GM12878 (cell line): ENCODE data around the gene NKAIN1. TPM values are rescaled to one million over a fixed set of nuclear protein-coding genes. Genes with fewer than 3 reads are reported as not detected.

Experiments used
- ATAC-seq: fragments of 200-7000 bp; cut with Tn5 transposase; 3 replicates; pipeline ENCODE4 v1.9.1; 2020; ENCODE audit warnings: mild to moderate bottlenecking, moderate library complexity
- BruUV-seq: library from RNA; stranded (reverse); fragments of 400-500 nt; replicated peaks from 2 replicates; lab custom pipeline; 2021; lab: Mats Ljungman, UMichigan
- CTCF ChIA-PET: fragments of 300-600 bp; sonication (Branson Sonifier 250); formaldehyde crosslinking; extraction: SDS; loops from one replicate; lab custom pipeline; 2021; ENCODE audit warnings: inconsistent platforms; lab: Yijun Ruan, JAX
- POLR2A ChIA-PET: fragments of 350-600 bp; formaldehyde crosslinking; extraction: SDS; loops from one replicate; lab custom pipeline; 2021; ENCODE audit warnings: inconsistent platforms; lab: Charles Lee
- RAD21 ChIA-PET: fragments of 300-600 bp; sonication (Branson Sonifier 250); formaldehyde crosslinking; loops from one replicate; lab custom pipeline; 2023; ENCODE audit warnings: antibody characterized with exemption; ENCODE audit not compliant: unreplicated experiment; lab: Charles Lee
- SMC1A ChIA-PET: fragments of 300-600 bp; sonication (Branson Sonifier 250); formaldehyde crosslinking; loops from one replicate; lab custom pipeline; 2023; ENCODE audit not compliant: unreplicated experiment, uncharacterized antibody; lab: Charles Lee
- DNase-seq: peaks from one replicate; pipeline ENCODE4 v3.0.0-alpha.2; 2011; ENCODE audit warnings: low read depth, low spot score
- FAIRE-seq: peaks from 3 replicates; lab custom pipeline; 2011; peaks lifted over from hg19 to GRCh38; lab: Jason Lieb, UNC
- H2AFZ ChIP-seq: 2 replicates; pipeline ENCODE4 v1.6.0; 2011; ENCODE audit warnings: low read depth, low read length, control low read depth; ENCODE audit not compliant: control insufficient read depth
- H3K27ac ChIP-seq: 2 replicates; pipeline ENCODE4 v1.5.1; 2011; ENCODE audit warnings: control low read depth; ENCODE audit not compliant: control insufficient read depth, insufficient read depth
- H3K27me3 ChIP-seq, 2 experiments: replicated peaks in 1 of 2; 2 replicates each; pipeline versions ENCODE4 v1.6.0 to v1.6.1; 2011; ENCODE audit warnings: low read length in 1 of 2; ENCODE audit not compliant: control insufficient read depth in 2 of 2, insufficient read depth in 2 of 2
- H3K36me3 ChIP-seq, 2 experiments: 2 replicates each; pipeline ENCODE4 v1.5.1; 2011; ENCODE audit warnings: low read length in 1 of 2; ENCODE audit not compliant: control insufficient read depth in 2 of 2, insufficient read depth in 2 of 2
- H3K4me1 ChIP-seq: 2 replicates; pipeline ENCODE4 v1.6.1; 2011; ENCODE audit warnings: mild to moderate bottlenecking, low read length, moderate library complexity, mixed read lengths; ENCODE audit not compliant: control insufficient read depth, insufficient read depth
- H3K4me2 ChIP-seq: 2 replicates; pipeline ENCODE4 v1.6.0; 2011; ENCODE audit warnings: control low read depth; ENCODE audit not compliant: control insufficient read depth, insufficient read depth
- H3K4me3 ChIP-seq: fragments of 200-600 bp; sonication (generic); 2 replicates; pipeline ENCODE4 v1.5.1; 2016
- H3K79me2 ChIP-seq: 2 replicates; pipeline ENCODE4 v1.6.0; 2011; ENCODE audit warnings: low read length; ENCODE audit not compliant: control insufficient read depth, insufficient read depth
- H3K9ac ChIP-seq: 2 replicates; pipeline ENCODE4 v1.8.0; 2011; ENCODE audit warnings: low read length, control low read depth, mixed read lengths; ENCODE audit not compliant: control insufficient read depth, insufficient read depth
- H3K9me3 ChIP-seq: replicated peaks from 3 replicates; pipeline ENCODE4 v1.5.1; 2011; ENCODE audit warnings: mild to moderate bottlenecking, low read length; ENCODE audit not compliant: control insufficient read depth, insufficient read depth
- H4K20me1 ChIP-seq: 2 replicates; pipeline ENCODE4 v1.6.0; 2011; ENCODE audit not compliant: control insufficient read depth, insufficient read depth
- ATF3 ChIP-seq: IDR thresholded peaks from 2 replicates; pipeline ENCODE4 v1.6.1; 2011; ENCODE audit warnings: low read depth, mild to moderate bottlenecking, low read length, moderate library complexity, borderline replicate concordance; ENCODE audit errors: extremely low read depth
- BCL11A ChIP-seq: IDR thresholded peaks from 2 replicates; pipeline ENCODE4 v1.6.1; 2011; ENCODE audit warnings: low read depth, low read length
- E4F1 ChIP-seq: fragments of 450-650 bp; IDR thresholded peaks from 2 replicates; pipeline ENCODE4 v1.6.1; 2018; ENCODE audit warnings: borderline replicate concordance, mild to moderate bottlenecking; ENCODE audit not compliant: partially characterized antibody
- RFX5 ChIP-seq: IDR thresholded peaks from 2 replicates; pipeline ENCODE4 v1.6.1; 2011; ENCODE audit warnings: low read depth, low read length, improper control_type of control experiment
- YY1 ChIP-seq: IDR thresholded peaks from 2 replicates; pipeline ENCODE4 v1.6.1; 2011; ENCODE audit warnings: low read depth, mild to moderate bottlenecking, low read length
- WGBS: methylation state at CpG from one replicate; pipeline ENCODE4 v1.1.6; 2016; ENCODE audit warnings: low lambda C conversion rate; ENCODE audit not compliant: insufficient replicate concordance, insufficient coverage; ENCODE audit errors: missing lambda C conversion rate; 5-methylcytosine and 5-hydroxymethylcytosine counted together
- in situ Hi-C: fragments of 300-500 bp; cut with MboI; formaldehyde crosslinking; loops from 9 replicates; pipeline ENCODE4 v1.14.3; 2018; ENCODE audit warnings: mixed read lengths
- intact Hi-C: fragments of 100-400 bp; cut with micrococcal nuclease; formaldehyde crosslinking; loops from one replicate; pipeline ENCODE4 v1.14.2; 2022; ENCODE audit not compliant: unreplicated experiment
- polyA plus RNA-seq, 11 experiments: library from polyadenylated mRNA; depleted of rRNA in 4 of 11; unstranded in 6 of 11; stranded (reverse) in 5 of 11; fragments of >200 nt; fragmentation: Nextera tagmentation in 4 of 11; fragmentation: Illumina TruSeq in 1 of 11; extraction: Ambion mirVana in 4 of 11; extraction: Trizol in 1 of 11; gene quantifications; 1 replicate in 1 of 11; 2 replicates in 10 of 11; pipeline versions ENCODE4 v1.2.1 to v1.2.3, GENCODE V29; 2011 to 2016; ENCODE audit warnings: inconsistent platforms in 2 of 11, missing spikeins in 2 of 11, low read depth in 1 of 11
- total RNA-seq, 4 experiments: library from RNA; depleted of rRNA in 3 of 4; stranded (reverse); fragments of >200 nt in 3 of 4; fragmentation: Illumina TruSeq in 1 of 4; extraction: Trizol in 1 of 4; gene quantifications; 2 replicates each; pipeline versions ENCODE4 v1.2.1 to v1.2.3, GENCODE V29; 2013 to 2021

NKAIN1 gene
- total and polyA plus RNA-seq, 10 of the 15 experiments (the other 5 are each of a cell fraction or from before 2014, with no cell fraction given), result not detected

GRCh38 chr1:31135973-31136600 lies 103.6 kb downstream of the NKAIN1 start:
- Histone ChIP-seq H3K4me1 (no peaks in the 10 kb centered on the region), H3K27me3 (no peaks in the 10 kb centered on the region), H3K9me3 (no peaks in the 10 kb centered on the region), H3K4me3 (no peak overlapping the region), H3K79me2 (no peaks in the 10 kb centered on the region), H3K27ac (no peak overlapping the region), H2AFZ (no peak overlapping the region), H3K4me2 (no peak overlapping the region), H3K36me3 (no peaks in the 10 kb centered on the region), H3K9ac (no peak overlapping the region), H4K20me1 (no peaks in the 10 kb centered on the region)
- 78% methylated on average over 2 of the region's 2 CpGs for WGBS
- ChIA-PET CTCF (no interaction called here), SMC1A (interaction anchor here (0.5 to 1.0 kb wide), 2 partner anchors 115 to 171 kb away, joined by 3 read pairs; no protein-coding TSS in a partner anchor), RAD21 (no interaction called here), POLR2A (no interaction called here)
- FAIRE-seq (no peak), ATAC-seq (no peak), DNase-seq (no peak)
- TF ChIP-seq RFX5 (no peak), YY1 (no peak), E4F1 (no peak), ATF3 (no peak), BCL11A (no peak)
- in situ Hi-C loops (no loop called here), intact Hi-C loops (no loop called here)
- BruUV-seq, result no TSS peak
